GM10266 (cell line): Measurements from ENCODE around the gene CHID1.

ENCODE experiments used
- DNase-seq: peaks from one replicate; pipeline ENCODE4 v3.0.0; 2012; ENCODE audit errors: extremely low spot score
- CTCF ChIP-seq: IDR thresholded peaks from 2 replicates; pipeline ENCODE4 v1.5.1; 2012; ENCODE audit warnings: mild to moderate bottlenecking, low read depth; ENCODE audit not compliant: control insufficient read depth, insufficient read depth; ENCODE audit errors: missing control alignments

The CHID1 gene

GRCh38 chr11:865462-866430 is 44.9 kb downstream of the CHID1 start:
- no peak for DNase-seq
- TF ChIP-seq CTCF, result no peak

GRCh38 chr11:864898-865297 is 45.7 kb downstream of the CHID1 start:
- no peak for DNase-seq
- no peak for TF ChIP-seq CTCF

- DNase-seq, result no peak
- TF ChIP-seq CTCF, result no peak
Measured at GRCh38 chr11:863910-864827, 46.4 kb downstream of the CHID1 start.

GRCh38 chr11:863023-863909 is 47.3 kb downstream of the CHID1 start:
- DNase-seq, result no peak
- TF ChIP-seq CTCF, result no peak

- no peak for TF ChIP-seq CTCF
- DNase-seq, result no peak
Measured at GRCh38 chr11:862696-863022, 48.0 kb downstream of the CHID1 start.

- DNase-seq, result no peak
- no peak for TF ChIP-seq CTCF
Measured at GRCh38 chr11:862081-862661, 48.4 kb downstream of the CHID1 start.
